Glomerular visceral epithelial cell (primary cell): ENCODE data around the gene TMEM50B.
A peak's percentile ranks its signal among the peaks of the same experiment; 100 is the strongest.
"Not testable (repeated sequence)": the region's sequence is repeated elsewhere in the genome, so short reads cannot be mapped to it uniquely, and the experiment has no call there.

Experiments
- DNase-seq: peaks from one replicate; pipeline ENCODE4 v3.0.0-alpha.2; 2016; ENCODE audit errors: extremely low spot score

TMEM50B gene

GRCh38 chr21:33478182-33478581 lies 1.6 kb downstream of the TMEM50B start:
- DNase-seq = no peak

GRCh38 chr21:33477066-33477465 lies 2.7 kb downstream of the TMEM50B start:
- DNase-seq = no peak

- DNase-seq = no peak
Measured at GRCh38 chr21:33473344-33473743, 6.4 kb downstream of the TMEM50B start.

GRCh38 chr21:33470701-33471100 lies 9.1 kb downstream of the TMEM50B start:
- no peak for DNase-seq

- not testable (repeated sequence) for DNase-seq
Measured at GRCh38 chr21:33469183-33469582, 10.6 kb downstream of the TMEM50B start.

- no peak for DNase-seq
Measured at GRCh38 chr21:33461538-33462250, 18.1 kb downstream of the TMEM50B start.

GRCh38 chr21:33458861-33459260 lies 20.9 kb downstream of the TMEM50B start:
- DNase-seq = no peak

- DNase-seq = no peak
Measured at GRCh38 chr21:33455686-33456446, 23.9 kb downstream of the TMEM50B start.

GRCh38 chr21:33452362-33452761 lies 27.4 kb downstream of the TMEM50B start:
- no peak for DNase-seq

DNA sequence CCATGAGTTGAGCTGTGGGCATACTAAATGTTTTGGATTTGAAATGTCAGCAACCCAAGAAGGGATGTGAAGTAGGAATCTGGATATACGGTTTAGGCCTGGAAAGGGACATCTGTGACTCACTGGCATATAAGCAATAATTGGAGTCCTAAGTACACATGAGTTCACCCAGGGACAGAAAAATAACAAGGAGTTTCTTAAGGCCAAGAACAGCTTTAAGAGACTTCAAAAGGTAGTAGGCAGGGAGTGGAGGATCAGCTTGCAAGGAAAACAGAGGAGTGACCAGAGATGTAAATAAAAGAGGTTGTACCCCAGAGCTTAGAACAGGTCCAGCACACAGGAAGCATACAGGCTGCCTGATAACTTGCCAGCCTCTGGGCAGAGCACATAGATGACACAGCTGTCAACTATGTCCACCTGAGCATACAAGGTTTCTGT lies 28.1 kb downstream of the TMEM50B start:
- peak; percentile 25 for DNase-seq

DNA sequence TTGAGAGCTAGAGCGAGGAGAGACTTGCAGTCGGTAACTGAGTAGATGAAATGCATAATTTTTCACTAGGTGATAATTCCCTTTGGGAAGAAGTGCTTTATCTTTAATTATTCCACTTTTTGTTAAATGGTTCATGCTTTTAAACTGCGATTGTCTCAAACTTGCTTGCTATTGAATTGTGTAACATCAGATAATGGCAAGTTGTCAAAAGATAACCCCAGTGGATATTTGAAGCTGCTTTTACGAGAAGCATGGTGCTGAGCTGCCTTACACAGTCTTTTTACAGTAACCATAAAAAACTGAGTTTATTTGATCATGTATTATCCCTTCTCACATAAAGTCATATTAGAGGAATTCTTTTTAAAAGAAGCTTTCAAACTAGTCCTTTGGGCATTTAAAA lies 30.2 kb downstream of the TMEM50B start:
- DNase-seq = no peak

GRCh38 chr21:33446620-33447019 lies 33.2 kb downstream of the TMEM50B start:
- DNase-seq = not testable (repeated sequence)

- no peak for DNase-seq
Measured at GRCh38 chr21:33444499-33444898, 35.3 kb downstream of the TMEM50B start.

DNA sequence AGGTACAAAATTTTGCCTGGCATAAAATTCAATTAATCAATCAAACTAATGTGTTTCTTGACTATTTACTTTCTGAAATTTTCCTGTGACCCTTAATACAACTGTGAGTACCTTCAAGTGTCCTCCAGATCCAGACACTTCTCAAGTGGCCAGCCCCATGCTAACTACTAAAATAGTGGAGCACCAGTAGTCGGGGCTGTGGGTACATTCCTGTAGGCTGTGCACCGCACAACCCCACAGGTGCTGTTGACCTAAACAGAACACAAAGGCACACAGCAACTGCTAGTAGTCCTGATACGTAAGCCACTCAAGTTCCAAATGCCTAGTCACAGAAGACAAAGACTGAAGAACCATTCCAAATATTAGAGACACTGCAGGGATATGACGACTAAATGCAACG lies 36.6 kb downstream of the TMEM50B start:
- DNase-seq = no peak

DNA sequence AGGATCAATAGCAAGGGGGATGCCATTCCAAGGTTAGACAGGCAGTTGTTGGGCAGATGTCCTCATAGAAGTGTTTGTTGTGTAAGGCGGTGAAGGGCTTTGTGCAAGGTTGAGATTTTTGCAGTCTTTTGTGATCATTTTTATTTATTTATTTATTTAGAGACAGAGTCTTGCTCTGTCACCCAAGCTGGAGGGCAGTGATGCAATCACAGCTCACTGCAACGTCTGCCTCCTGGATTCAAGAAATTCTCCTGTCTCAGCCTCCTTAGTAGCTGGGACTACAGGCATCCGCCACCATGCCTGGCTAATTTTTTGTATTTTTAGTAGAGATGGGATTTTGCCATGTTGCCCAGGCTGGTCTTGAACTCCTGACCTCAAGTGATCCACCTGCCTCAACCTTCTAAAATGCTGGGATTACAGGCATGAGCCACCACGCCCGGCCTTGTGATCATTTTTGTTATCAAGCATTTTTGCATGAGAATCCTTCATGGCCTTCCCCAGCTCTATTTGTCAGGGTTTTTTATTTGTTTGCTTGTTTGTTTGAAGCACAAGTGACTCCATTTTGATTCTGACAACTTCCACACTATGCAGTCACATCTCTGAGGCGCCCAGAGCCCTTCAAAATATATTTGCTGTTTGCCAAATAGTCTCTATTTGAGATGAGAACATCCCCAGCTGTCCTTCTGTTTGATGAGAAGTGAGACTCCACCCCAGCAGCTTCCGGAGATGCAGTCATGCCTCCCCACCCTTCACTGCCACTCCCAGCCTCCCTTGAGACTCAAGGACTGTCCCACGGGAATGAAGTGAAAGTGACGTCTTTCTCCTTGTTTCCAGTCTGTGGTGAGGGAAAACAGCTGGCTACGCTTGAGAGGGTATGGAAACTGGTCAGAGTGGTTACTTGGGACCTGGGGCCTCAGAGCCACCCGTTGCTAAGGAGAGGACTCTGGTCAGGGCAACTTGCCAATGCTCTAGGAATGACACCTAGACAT lies 38.0 kb downstream of the TMEM50B start:
- DNase-seq = peak; percentile 98

DNA sequence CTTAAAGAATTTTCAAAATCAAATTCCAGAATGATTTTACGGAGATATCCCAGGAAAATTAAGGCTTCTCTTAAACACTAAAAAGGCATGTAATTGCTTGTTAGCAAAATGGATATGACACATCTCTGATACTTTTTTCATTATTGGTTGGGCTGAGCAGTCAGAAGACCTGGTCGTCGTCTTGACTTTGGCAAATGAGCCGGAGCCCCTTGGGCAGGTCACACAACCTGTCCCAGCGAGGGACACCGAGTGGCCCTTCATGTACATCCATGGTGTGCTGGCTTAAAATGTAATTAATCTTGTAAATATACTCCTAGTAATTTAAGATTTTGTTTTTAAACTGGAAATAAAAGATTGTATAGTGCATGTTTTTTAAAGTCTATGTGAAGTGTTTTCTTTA lies 42.6 kb downstream of the TMEM50B start:
- no peak for DNase-seq

- DNase-seq = peak; percentile 68
Measured at GRCh38 chr21:33434770-33435360, 44.9 kb downstream of the TMEM50B start.

DNA sequence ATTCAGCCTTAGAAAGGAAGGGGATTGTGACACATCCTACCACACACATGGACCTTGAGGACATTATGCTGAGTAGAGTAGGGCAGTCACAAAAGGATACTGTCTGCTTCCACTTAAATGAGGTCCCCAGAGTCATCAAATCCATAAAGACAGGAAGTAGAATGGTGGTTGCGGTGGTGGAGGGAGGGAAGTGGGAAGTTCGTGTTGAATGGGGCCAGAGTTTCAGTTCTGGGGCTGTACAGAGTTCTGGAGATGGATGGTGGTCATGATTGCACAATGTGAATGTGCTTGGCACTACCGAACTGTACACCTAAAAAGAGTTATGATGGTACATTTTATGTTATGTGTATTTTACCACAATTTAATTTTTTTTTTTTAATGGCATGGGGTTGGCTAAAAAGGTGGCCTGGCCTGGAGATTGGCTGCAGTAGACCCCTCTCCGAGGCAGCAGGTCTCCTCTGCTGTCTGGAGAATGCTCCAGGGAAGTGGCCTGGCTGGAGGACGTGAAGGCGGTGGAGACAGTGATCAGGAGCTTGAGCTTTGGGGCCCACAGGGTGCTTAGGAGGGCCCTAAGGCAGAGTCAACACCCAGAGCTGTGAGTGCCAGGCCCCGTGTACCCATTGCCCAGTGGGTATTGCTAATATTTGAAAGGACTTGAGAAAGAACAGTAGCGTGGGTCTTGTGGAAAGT lies 46.2 kb downstream of the TMEM50B start:
- no peak for DNase-seq

DNA sequence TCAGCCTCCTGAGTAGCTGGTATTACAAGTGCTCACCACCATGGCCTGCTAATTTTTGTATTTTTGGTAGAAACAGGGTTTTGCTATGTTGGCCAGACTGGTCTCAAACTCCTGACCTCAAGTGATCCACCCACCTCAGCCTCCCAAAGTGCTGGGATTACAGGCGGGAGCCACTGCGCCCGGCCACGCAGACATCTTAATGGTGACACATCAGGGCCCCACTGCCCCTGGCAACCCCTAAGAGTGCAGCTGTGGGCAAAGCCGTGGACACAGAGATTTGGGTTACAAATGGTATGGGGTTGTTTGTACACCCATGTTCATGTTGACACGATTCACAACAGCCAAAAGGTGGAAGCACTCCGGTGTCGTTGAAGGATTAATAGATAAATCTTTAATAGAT lies 46.8 kb downstream of the TMEM50B start:
- DNase-seq = no peak

- no peak for DNase-seq
Measured at GRCh38 chr21:33432496-33432895, 47.3 kb downstream of the TMEM50B start.

DNA sequence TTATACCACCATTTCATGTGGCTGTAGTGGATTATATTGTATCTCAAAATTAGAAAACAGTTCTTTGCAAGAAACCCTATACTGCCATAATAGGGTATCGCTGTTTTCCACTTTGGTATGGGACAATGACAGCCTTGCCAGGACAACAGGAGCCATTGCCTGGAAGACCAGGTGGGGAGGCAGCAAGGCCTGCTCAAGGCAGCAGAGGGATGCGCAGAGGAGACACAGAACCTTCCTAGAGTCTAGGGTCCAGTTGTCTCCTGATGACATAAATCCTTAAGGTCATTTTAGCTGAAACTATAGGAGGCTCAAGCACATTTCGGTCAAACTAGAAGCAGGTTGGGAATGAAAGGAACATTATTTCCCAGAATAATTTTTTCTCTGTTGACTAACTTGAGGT lies 48.9 kb downstream of the TMEM50B start:
- DNase-seq = no peak
